Stimulated activated naive CD4-positive, alpha-beta T cell treated with Interleukin-2 at 50 U/mL for 16 hours (primary cell): ENCODE results near the gene IFNAR2.
"Not testable (repeated sequence)": the region's sequence is repeated elsewhere in the genome, so short reads cannot be mapped to it uniquely, and the experiment has no call there.

Experiments used
- DNase-seq: peaks from one replicate; lab custom pipeline; 2025; lab: John Stamatoyannopoulos, UW

IFNAR2 gene

GRCh38 chr21:33214056-33214455, 15.7 kb upstream of the IFNAR2 start:
- DNase-seq = no peak

- DNase-seq = no peak
These were observed 12.6 kb upstream of the IFNAR2 start for GRCh38 chr21:33217138-33217520.

GRCh38 chr21:33219300-33219699, 10.4 kb upstream of the IFNAR2 start:
- DNase-seq = no peak

- no peak for DNase-seq
These were observed 9.8 kb upstream of the IFNAR2 start for GRCh38 chr21:33219954-33220353.

GRCh38 chr21:33225376-33225775, 4.4 kb upstream of the IFNAR2 start:
- DNase-seq = not testable (repeated sequence)

GRCh38 chr21:33228455-33228854, 1.3 kb upstream of the IFNAR2 start:
- DNase-seq = no peak

GRCh38 chr21:33229099-33229783, 497 bp upstream of the IFNAR2 start:
- DNase-seq = no peak

- no peak for DNase-seq
These were observed 997 bp downstream of the IFNAR2 start for GRCh38 chr21:33230545-33231324.

GRCh38 chr21:33231526-33231925, 1.8 kb downstream of the IFNAR2 start:
- DNase-seq = peak; percentile 59

GRCh38 chr21:33232291-33233034, 2.7 kb downstream of the IFNAR2 start:
- no peak for DNase-seq

GRCh38 chr21:33234635-33235520, 5.1 kb downstream of the IFNAR2 start:
- peak; percentile 34 for DNase-seq

- no peak for DNase-seq
These were observed 6.4 kb downstream of the IFNAR2 start for GRCh38 chr21:33236013-33236686.

GRCh38 chr21:33236766-33237165, 7.0 kb downstream of the IFNAR2 start:
- DNase-seq = no peak

- no peak for DNase-seq
These were observed 7.7 kb downstream of the IFNAR2 start for GRCh38 chr21:33237486-33237885.

- peak; percentile 25 for DNase-seq
These were observed 8.4 kb downstream of the IFNAR2 start for GRCh38 chr21:33238146-33238545.

- no peak for DNase-seq
These were observed 9.0 kb downstream of the IFNAR2 start for GRCh38 chr21:33238565-33239255.

- DNase-seq = not testable (repeated sequence)
These were observed 9.9 kb downstream of the IFNAR2 start for GRCh38 chr21:33239559-33240127.

GRCh38 chr21:33240404-33240803, 10.7 kb downstream of the IFNAR2 start:
- no peak for DNase-seq

- DNase-seq = no peak
These were observed 12.1 kb downstream of the IFNAR2 start for GRCh38 chr21:33241846-33242245.

GRCh38 chr21:33242846-33243245, 13.1 kb downstream of the IFNAR2 start:
- DNase-seq = not testable (repeated sequence)
